ENCODE data around the gene SIGLEC5. TPM values are rescaled to one million over a fixed set of nuclear protein-coding genes. Genes with fewer than 3 reads are reported as not detected.
"Not testable (repeated sequence)": the region's sequence is repeated elsewhere in the genome, so short reads cannot be mapped to it uniquely, and the experiment has no call there.

The SIGLEC5 gene
- total RNA-seq, 2 experiments from 2014 or later: not detected

- CTCF ChIA-PET; H3K36me3 Mint-ChIP-seq; H3K4me3 Mint-ChIP-seq; H3K27ac Mint-ChIP-seq; H3K4me1 Mint-ChIP-seq; H3K9me3 Mint-ChIP-seq (ENCODE audit: low read depth); ATAC-seq; DNase-seq: not testable (repeated sequence)
- H3K27me3 Mint-ChIP-seq: peaks cover 21% of the 10 kb centered on the region
These were observed 16.5 kb upstream of the SIGLEC5 start, which contains the start of gene SIGLEC14 for GRCh38 chr19:51646730-51647129. Gene SIGLEC14, minus strand, starts transcription at chr19:51646825. Its CDS starts 66 bp downstream, at chr19:51646759.

DNA sequence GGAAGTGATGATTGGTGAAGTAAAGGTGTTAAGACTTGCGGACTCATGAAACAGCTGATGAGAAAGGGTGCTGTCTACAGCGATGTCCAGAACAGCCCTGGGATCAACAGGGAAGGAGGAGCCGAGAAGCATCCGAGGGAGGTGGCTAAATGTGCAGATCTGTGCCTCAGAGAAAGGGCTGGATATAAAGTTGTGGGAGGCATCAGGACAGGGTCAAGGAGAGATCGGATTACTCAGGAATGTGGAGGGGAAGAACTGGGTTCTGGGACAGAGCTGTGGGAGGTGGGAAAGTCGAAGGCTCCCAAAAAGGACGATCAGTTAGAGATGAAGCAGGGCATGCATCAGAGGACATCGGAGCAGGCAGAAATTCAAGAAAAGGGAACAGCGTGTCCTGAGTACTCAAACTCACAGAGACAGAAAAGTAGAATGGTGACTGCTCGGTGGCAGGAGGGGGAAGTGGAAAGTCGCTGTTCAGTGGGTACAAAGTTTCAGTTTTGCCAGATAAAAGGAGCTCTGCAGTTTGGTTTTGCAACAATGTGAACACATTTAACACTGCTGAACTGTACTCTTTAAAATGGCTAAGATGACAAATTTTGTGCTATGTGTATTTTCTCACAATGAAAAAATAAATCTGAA is 14.6 kb upstream of the SIGLEC5 start:
- H3K9me3 Mint-ChIP-seq (ENCODE audit: low read depth): no peaks in the 10 kb centered on the region
- CTCF ChIA-PET: interaction anchor here (4.1 kb wide), 1 partner anchor 13 kb away, joined by 25 read pairs; no protein-coding TSS in a partner anchor
- no peak for DNase-seq
- no peak overlapping the region for H3K4me3 Mint-ChIP-seq
- no peak for ATAC-seq
- H3K36me3 Mint-ChIP-seq: no peaks in the 10 kb centered on the region
- no peak overlapping the region for H3K27ac Mint-ChIP-seq
- H3K4me1 Mint-ChIP-seq: no peaks in the 10 kb centered on the region
- H3K27me3 Mint-ChIP-seq: peaks cover 34% of the 10 kb centered on the region

DNA sequence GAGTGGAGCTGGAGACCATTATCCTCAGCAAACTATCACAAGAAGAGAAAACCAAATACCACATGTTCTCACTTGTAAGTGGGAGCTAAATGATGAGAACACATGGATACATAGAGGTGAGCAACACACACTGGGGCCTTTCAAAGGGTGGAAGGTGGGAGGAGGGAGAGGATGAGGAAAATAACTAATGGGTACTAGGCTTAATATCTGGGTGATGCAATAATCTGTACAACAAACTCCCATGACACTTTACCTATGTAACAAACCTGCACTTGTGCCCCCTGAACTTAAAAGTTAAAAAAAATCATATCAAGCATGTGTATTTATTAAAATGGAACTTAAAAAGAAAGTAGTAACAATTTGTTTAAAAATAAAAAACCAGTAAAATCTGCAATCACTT is 11.4 kb upstream of the SIGLEC5 start:
- Mint-ChIP-seq H3K36me3 (no peaks in the 10 kb centered on the region), H3K4me3 (no peak overlapping the region), H3K27ac (no peak overlapping the region), H3K9me3 (ENCODE audit: low read depth) (no peaks in the 10 kb centered on the region), H3K4me1 (no peaks in the 10 kb centered on the region), H3K27me3 (peaks cover 42% of the 10 kb centered on the region)
- CTCF ChIA-PET: interaction anchor here (1.7 to 4.1 kb wide), 2 partner anchors 16 to 20 kb away, joined by 5 to 25 read pairs; no protein-coding TSS in a partner anchor
- DNase-seq (no peak), ATAC-seq (no peak)

DNA sequence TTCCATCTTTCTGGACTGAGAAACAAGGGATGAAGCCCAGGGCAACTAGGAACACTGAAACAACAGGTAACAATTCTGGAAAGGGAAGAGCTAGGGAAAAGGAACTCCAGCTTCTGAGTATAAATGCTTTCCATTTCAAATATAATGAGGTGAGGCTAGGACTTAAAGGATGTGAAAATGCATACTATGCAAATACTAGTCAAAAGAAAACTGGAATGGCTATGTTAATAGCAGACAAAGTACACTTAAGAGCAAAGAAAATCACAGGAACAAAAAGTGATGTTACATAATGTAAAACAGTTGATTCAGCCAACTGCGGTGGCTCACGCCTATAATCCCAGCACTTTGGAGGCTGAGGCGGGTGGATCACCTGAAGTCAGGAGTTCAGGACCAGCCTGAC is 10.2 kb upstream of the SIGLEC5 start:
- CTCF ChIA-PET: interaction anchor here (2.0 kb wide), 1 partner anchor 16 kb away, joined by 5 read pairs; no protein-coding TSS in a partner anchor

DNA sequence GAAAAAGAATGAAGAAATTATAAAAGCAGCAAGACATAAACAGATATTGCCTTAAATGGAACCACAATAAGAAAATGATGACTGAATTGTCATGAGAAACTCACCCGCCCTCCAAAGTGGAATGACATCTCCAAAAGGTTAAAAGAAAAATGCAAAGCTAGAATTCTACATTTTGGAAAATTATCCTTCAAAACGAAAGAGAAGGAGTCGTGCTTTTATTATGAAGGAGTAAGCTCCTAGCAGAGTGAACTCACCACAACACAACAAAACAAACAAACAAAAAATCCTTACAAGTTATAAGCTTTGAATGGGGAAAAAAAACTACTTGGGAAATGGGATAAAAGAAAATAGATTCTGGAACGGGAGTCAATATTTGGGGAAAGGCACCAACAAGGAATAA is 9.7 kb upstream of the SIGLEC5 start:
- ATAC-seq (no peak), DNase-seq (no peak)
- no peaks in the 10 kb centered on the region for H3K36me3 Mint-ChIP-seq
- H3K9me3 Mint-ChIP-seq (ENCODE audit: low read depth): no peaks in the 10 kb centered on the region
- H3K4me3 Mint-ChIP-seq: no peak overlapping the region
- H3K27me3 Mint-ChIP-seq: peaks cover 37% of the 10 kb centered on the region
- no peak overlapping the region for H3K27ac Mint-ChIP-seq
- CTCF ChIA-PET: interaction anchor here (2.0 kb wide), 1 partner anchor 17 kb away, joined by 5 read pairs; no protein-coding TSS in a partner anchor
- H3K4me1 Mint-ChIP-seq: no peaks in the 10 kb centered on the region

More for the DNA sequence above, 10.2 kb upstream of the SIGLEC5 start:
- no peaks in the 10 kb centered on the region for H3K36me3 Mint-ChIP-seq
- DNase-seq (no peak), ATAC-seq (no peak)
- no peaks in the 10 kb centered on the region for H3K4me1 Mint-ChIP-seq
- peaks cover 41% of the 10 kb centered on the region for H3K27me3 Mint-ChIP-seq
- H3K27ac Mint-ChIP-seq: no peak overlapping the region
- H3K4me3 Mint-ChIP-seq: no peak overlapping the region
- H3K9me3 Mint-ChIP-seq (ENCODE audit: low read depth): no peaks in the 10 kb centered on the region

DNA sequence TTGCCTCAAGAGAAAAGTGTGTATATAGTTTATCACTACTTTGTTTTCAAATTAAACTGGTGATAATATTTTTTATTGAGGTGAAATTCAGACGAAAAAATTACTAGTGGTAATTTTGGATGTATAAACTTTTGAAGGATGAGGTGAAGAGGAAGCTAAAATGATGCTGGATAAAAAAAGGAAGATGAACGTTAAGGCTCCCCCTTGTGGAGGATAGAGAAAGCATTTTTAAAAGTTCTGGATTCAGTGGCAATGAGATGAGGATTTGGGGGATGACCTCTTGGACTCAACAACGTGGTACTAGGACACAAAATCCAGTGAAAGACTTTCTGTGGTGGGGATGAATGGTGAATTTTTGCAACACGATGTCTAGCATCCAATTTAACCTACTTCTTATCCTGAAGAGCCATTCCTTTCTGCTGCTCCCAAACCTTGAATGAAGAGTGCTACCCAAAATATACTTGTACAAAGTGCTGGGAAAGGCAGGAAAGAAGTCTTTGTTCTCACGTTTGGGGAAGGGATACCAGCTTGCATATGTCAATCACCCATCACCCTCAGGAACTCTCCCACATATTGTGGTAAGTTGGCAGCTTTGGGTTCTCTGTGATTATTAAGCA is 7.3 kb upstream of the SIGLEC5 start:
- no peak overlapping the region for H3K27ac Mint-ChIP-seq
- ATAC-seq (no peak), DNase-seq (no peak)
- H3K9me3 Mint-ChIP-seq (ENCODE audit: low read depth): no peaks in the 10 kb centered on the region
- CTCF ChIA-PET: interaction anchor here (0.6 to 1.9 kb wide), 9 partner anchors 20 to 329 kb away, joined by 3 to 6 read pairs (median 3); partner anchors contain the start of gene CLDND2
- no peak overlapping the region for H3K4me3 Mint-ChIP-seq
- H3K4me1 Mint-ChIP-seq: no peaks in the 10 kb centered on the region
- H3K36me3 Mint-ChIP-seq: no peaks in the 10 kb centered on the region
- peaks cover 35% of the 10 kb centered on the region for H3K27me3 Mint-ChIP-seq

DNA sequence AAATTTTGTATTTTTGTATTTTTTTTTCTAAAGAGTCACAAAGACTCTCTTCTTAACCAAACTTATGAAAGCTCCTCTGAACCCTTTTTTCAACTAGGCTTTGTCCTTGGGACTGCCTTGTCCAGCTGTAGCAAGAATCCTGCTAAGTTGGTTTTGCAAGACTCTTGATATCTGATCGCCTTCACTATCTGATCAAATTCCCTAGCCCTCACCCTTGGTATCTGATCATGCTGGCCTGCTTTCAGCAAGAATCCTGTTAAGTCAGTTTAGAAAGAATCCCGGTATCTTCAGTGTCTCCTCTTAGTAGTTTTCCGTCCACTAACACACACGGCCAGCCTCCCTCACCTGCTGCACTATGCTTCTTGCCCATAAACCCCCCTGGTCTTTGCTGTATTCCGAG is 1.9 kb upstream of the SIGLEC5 start:
- Mint-ChIP-seq H3K9me3 (ENCODE audit: low read depth) (no peaks in the 10 kb centered on the region), H3K27ac (no peak overlapping the region), H3K27me3 (peaks cover 13% of the 10 kb centered on the region), H3K4me3 (no peak overlapping the region), H3K36me3 (no peaks in the 10 kb centered on the region), H3K4me1 (no peaks in the 10 kb centered on the region)
- ATAC-seq (no peak), DNase-seq (no peak)
- CTCF ChIA-PET: no interaction called here

GRCh38 chr19:51628153-51628939 is 1.9 kb downstream of the SIGLEC5 start:
- peaks cover 18% of the 10 kb centered on the region for H3K27me3 Mint-ChIP-seq
- no peak for ATAC-seq
- H3K4me1 Mint-ChIP-seq: no peaks in the 10 kb centered on the region
- no peak overlapping the region for H3K27ac Mint-ChIP-seq
- H3K36me3 Mint-ChIP-seq: no peaks in the 10 kb centered on the region
- CTCF ChIA-PET: no interaction called here
- H3K4me3 Mint-ChIP-seq: no peak overlapping the region
- H3K9me3 Mint-ChIP-seq (ENCODE audit: low read depth): no peaks in the 10 kb centered on the region
- DNase-seq: no peak

GRCh38 chr19:51627491-51628138 is 2.6 kb downstream of the SIGLEC5 start:
- CTCF ChIA-PET: interaction anchor here (1.0 kb wide), 1 partner anchor 155 kb away, joined by 4 read pairs; no protein-coding TSS in a partner anchor
- H3K27ac Mint-ChIP-seq: no peak overlapping the region
- H3K27me3 Mint-ChIP-seq: peaks cover 20% of the 10 kb centered on the region
- H3K9me3 Mint-ChIP-seq (ENCODE audit: low read depth): no peaks in the 10 kb centered on the region
- H3K4me3 Mint-ChIP-seq: no peak overlapping the region
- DNase-seq (no peak), ATAC-seq (no peak)
- H3K36me3 Mint-ChIP-seq: no peaks in the 10 kb centered on the region
- H3K4me1 Mint-ChIP-seq: no peaks in the 10 kb centered on the region

GRCh38 chr19:51626675-51627074 is 3.5 kb downstream of the SIGLEC5 start:
- Mint-ChIP-seq H3K4me3 (no peak overlapping the region), H3K36me3 (no peaks in the 10 kb centered on the region), H3K27me3 (peaks cover 12% of the 10 kb centered on the region), H3K27ac (no peak overlapping the region), H3K4me1 (no peaks in the 10 kb centered on the region), H3K9me3 (ENCODE audit: low read depth) (no peaks in the 10 kb centered on the region)
- ATAC-seq (no peak), DNase-seq (no peak)
- CTCF ChIA-PET: interaction anchor here (1.0 kb wide), 1 partner anchor 154 kb away, joined by 4 read pairs; no protein-coding TSS in a partner anchor

DNA sequence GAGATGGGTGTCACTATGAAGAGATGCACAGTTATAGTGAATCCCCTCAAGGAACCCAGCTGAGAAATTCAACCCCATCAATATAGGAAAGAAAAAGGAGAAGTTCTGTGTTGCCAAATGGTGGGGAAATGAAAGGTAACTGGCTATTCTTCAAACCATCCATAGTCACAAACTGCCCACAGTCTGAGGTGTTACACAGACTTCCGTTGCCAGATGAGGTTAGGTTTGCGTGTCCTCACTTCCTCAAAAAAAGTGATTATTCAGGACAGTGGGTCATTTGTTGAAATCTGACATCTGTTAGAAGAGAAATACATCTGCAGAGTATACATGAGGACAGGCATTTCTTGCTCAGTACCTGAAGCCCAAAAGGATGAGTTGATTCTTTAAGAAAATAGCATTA is 9.0 kb downstream of the SIGLEC5 start:
- CTCF ChIA-PET: interaction anchor here (1.1 kb wide), 1 partner anchor 40 kb away, joined by 3 read pairs; no protein-coding TSS in a partner anchor

DNA sequence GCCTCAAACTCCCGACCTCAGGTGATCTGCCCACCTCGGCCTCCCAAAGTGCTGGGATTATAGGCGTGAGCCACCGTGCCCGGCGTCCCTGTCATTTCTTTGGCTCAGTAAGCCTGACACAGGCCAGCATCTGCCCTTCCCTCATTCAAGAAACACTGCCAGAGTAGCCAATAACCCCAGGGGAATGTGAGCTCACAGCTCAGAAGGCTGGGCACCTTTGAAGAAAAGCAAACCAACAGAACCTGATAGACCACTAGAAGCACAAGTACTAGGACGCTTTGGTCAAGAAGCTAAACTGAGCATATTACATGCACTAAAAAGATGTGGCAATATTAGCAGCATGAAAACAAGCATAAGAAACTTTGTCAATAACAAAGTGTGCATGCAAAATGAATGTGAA is 14.2 kb downstream of the SIGLEC5 start:
- Mint-ChIP-seq H3K4me3 (no peak overlapping the region), H3K27me3 (peaks cover 18% of the 10 kb centered on the region), H3K4me1 (peaks cover 8% of the 10 kb centered on the region), H3K36me3 (no peaks in the 10 kb centered on the region), H3K27ac (no peak overlapping the region), H3K9me3 (ENCODE audit: low read depth) (peaks cover 3% of the 10 kb centered on the region)
- CTCF ChIA-PET: no interaction called here
- no peak for DNase-seq
- ATAC-seq: no peak

More for the DNA sequence above, 9.0 kb downstream of the SIGLEC5 start:
- Mint-ChIP-seq H3K9me3 (ENCODE audit: low read depth) (no peaks in the 10 kb centered on the region), H3K36me3 (no peaks in the 10 kb centered on the region), H3K27ac (no peak overlapping the region), H3K4me3 (no peak overlapping the region), H3K4me1 (peaks cover 10% of the 10 kb centered on the region), H3K27me3 (peaks cover 16% of the 10 kb centered on the region)
- no peak for DNase-seq
- no peak for ATAC-seq

GRCh38 chr19:51614789-51615188 is 15.4 kb downstream of the SIGLEC5 start:
- peaks cover 3% of the 10 kb centered on the region for H3K9me3 Mint-ChIP-seq (ENCODE audit: low read depth)
- CTCF ChIA-PET: interaction anchor here (1.1 to 2.0 kb wide), 2 partner anchors 42 to 173 kb away, joined by 3 to 7 read pairs; no protein-coding TSS in a partner anchor
- H3K27ac Mint-ChIP-seq: no peak overlapping the region
- no peak overlapping the region for H3K4me3 Mint-ChIP-seq
- no peak for ATAC-seq
- H3K36me3 Mint-ChIP-seq: no peaks in the 10 kb centered on the region
- DNase-seq: no peak
- H3K4me1 Mint-ChIP-seq: peaks cover 2% of the 10 kb centered on the region
- peaks cover 13% of the 10 kb centered on the region for H3K27me3 Mint-ChIP-seq

All from activated CD8-positive, alpha-beta memory T cell treated with anti-CD3 and anti-CD28 coated beads, Interleukin-2, amount 10 ng/mL, durations not matched to agents 7 days and 5 days (primary cell).